DMS153 (cell line): ENCODE results near the gene AUH.

Experiments
- DNase-seq: peaks from one replicate; lab custom pipeline; 2025; lab: John Stamatoyannopoulos, UW

AUH gene

GRCh38 chr9:91164724-91165520 lies 196.8 kb downstream of the AUH start:
- no peak for DNase-seq
